ENCODE data around the gene ZIC3. TPM values are rescaled to one million over a fixed set of nuclear protein-coding genes. Genes with fewer than 3 reads are reported as not detected.
"Not testable (repeated sequence)": the region's sequence is repeated elsewhere in the genome, so short reads cannot be mapped to it uniquely, and the experiment has no call there.

The ZIC3 gene
- total RNA-seq, 1 donor: not detected

DNA sequence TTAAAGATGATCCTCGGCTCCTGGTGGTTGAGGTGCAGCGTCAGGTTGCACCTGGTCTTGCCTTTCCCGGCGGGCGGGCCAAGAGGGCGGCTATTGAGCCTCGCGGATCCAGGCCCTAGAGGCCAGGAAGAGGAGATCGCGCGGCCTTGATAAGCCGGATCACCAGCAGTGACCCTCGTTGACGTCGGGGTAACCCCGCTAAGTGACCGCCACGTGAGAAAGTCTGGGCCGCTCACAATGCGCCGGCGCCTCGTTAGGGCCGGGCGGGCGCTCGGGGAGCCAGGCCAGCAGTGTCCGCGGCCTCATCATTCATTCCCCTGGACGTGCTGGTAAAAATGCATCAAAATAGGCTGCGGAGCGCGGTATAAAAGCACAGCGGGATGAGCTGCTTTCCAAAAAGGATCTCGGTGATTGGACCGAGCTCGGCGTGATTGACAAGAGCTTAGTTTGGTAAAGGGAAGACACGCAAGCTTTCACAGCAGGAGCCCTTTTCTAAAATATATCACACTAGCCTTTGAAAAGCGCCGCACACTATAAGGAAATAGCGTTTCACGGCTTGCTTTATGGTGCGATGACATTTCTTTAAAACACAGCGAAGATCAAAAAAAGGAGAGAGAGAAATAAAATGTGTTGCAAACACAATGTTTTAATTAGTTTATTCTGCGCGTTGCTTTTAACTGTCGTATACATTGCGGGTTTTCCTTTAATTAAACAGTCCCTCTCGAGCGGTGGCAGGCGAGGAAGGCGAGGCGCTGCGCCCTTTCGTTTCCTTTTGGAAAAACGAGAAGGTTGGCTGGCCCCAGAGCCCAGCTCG is 15.9 kb upstream of the ZIC3 start:
- TF ChIP-seq, protein P1, sequence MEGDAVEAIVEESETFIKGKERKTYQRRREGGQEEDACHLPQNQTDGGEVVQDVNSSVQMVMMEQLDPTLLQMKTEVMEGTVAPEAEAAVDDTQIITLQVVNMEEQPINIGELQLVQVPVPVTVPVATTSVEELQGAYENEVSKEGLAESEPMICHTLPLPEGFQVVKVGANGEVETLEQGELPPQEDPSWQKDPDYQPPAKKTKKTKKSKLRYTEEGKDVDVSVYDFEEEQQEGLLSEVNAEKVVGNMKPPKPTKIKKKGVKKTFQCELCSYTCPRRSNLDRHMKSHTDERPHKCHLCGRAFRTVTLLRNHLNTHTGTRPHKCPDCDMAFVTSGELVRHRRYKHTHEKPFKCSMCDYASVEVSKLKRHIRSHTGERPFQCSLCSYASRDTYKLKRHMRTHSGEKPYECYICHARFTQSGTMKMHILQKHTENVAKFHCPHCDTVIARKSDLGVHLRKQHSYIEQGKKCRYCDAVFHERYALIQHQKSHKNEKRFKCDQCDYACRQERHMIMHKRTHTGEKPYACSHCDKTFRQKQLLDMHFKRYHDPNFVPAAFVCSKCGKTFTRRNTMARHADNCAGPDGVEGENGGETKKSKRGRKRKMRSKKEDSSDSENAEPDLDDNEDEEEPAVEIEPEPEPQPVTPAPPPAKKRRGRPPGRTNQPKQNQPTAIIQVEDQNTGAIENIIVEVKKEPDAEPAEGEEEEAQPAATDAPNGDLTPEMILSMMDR (IDR thresholded peaks at IDR 0.05; ENCODE audit: insufficient read depth, low read length): no peak

DNA sequence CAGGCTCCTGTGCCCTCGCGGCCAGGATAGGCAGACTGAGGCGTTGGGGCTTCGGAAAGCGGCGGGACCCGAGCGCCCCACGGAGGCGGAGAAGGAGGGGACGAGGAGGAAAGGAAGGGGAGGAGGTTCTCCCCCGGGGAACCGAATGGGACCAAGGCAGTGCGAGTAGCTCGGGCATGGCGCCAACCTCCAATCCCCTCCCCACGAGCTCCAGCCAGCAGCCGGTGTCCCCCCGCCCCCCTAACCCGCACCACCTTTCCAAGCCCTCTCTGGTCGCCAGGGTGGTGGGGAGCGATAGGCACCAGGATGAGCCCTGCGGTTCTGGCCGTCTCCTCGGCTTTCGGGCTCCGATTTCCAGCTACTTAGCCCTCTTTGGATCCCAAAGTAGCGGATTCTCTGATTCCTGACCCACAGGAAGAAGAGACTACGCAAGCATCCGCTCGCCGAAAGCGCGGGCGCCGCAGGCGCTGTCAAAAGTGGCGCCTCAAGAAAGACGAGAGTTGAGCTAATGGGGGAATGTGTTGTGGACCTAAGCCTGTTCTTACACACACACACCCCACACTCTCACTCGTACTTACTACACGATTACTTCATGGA is 15.2 kb upstream of the ZIC3 start:
- H3K4me3 ChIP-seq (ENCODE audit: low read depth, low read length): no peak overlapping the region
- TF ChIP-seq, protein P1 (IDR thresholded peaks at IDR 0.05; ENCODE audit: insufficient read depth, low read length): no peak
- no peak for DNase-seq (ENCODE audit: low read depth)

More for the DNA sequence above, 15.9 kb upstream of the ZIC3 start:
- H3K4me3 ChIP-seq (ENCODE audit: low read depth, low read length): no peak overlapping the region
- DNase-seq (ENCODE audit: low read depth): no peak

DNA sequence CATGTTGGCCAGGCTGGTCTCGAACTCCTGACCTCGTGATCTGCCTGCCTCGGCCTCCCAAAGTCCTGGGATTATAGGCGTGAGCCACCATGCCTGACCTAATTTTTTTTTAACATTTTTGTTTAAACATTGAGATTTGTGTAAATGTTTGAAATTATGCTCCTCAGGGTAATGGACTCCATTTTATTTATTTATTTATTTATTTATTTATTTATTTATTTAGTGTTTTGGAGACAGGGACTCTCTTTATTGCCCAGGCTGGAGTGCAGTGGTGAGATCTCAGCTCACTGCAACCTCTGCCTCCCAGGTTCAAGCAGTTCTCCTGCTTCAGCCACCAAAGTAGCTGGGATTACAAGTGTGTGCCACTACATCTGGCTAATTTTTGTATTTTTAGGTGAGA is 13.8 kb upstream of the ZIC3 start:
- not testable (repeated sequence) for H3K4me3 ChIP-seq (ENCODE audit: low read depth, low read length); DNase-seq (ENCODE audit: low read depth)

GRCh38 chrX:137562096-137562495 is 3.8 kb upstream of the ZIC3 start:
- no peak for DNase-seq (ENCODE audit: low read depth)
- TF ChIP-seq, protein P1 (IDR thresholded peaks at IDR 0.05; ENCODE audit: insufficient read depth, low read length): no peak
- H3K4me3 ChIP-seq (ENCODE audit: low read depth, low read length): no peak overlapping the region

DNA sequence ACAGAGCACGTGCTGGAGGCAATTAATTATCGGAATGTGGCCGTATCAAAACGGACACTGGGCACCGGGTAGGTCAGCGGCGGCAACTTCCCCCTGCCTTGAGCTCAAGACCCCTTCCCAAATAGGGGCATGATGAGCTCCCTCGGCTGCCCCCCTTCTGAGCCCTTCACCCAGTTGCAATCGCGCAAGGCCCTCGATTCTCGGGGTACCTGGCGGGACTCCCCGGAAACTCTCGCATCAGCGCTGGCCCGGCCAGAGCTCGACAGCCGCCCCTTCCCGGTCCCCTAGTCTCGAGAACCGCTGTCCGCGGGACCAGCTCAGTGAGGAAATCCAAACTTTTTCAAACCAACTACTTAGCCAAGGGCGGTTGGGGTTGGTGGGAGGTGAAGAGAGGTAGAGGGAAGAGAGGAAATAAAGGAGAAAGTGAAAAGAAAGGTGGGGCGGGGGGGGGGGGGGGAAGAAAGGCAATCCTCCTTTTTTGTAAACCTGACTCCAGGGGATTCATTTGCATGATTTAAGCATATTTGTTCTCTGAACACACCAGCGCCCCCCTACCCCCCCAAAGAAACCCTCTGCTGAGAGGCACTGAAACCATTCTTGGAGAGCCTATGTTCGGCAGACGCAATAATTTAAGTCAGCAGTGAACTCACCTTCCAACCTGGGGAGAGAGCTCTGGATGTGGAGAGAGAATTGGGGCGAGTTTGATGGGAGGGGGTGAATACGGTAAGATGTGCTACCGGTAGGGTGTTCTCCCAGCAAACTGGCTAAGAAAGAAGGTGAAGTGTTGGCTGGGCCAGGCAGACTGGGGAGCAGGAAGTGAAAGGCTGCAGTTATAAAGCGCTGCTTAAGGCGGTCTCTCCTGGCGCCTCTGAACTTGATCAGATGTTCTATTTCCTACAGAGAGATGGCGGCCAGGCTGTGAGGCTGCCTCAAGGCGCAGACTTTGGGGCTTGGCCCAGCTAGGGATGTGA is 2.0 kb upstream of the ZIC3 start:
- TF ChIP-seq, protein P1 (IDR thresholded peaks at IDR 0.05; ENCODE audit: insufficient read depth, low read length): no peak
- no peak for DNase-seq (ENCODE audit: low read depth)
- H3K4me3 ChIP-seq (ENCODE audit: low read depth, low read length): no peak overlapping the region

- TF ChIP-seq, protein P1 (IDR thresholded peaks at IDR 0.05; ENCODE audit: insufficient read depth, low read length): no peak
- no peak for DNase-seq (ENCODE audit: low read depth)
- peak overlapping the region; percentile 39 for H3K4me3 ChIP-seq (ENCODE audit: low read depth, low read length)
Observed at GRCh38 chrX:137565318-137565904, 516 bp upstream of the ZIC3 start.
